Lower leg skin (tissue), 3 donors: Measurements from ENCODE around the gene GLIPR2.

Experiments
- CTCF ChIP-seq, 3 donors: fragments of 450-650 bp; IDR thresholded peaks; one replicate each; pipeline ENCODE4 v1.5.1; 2016; ENCODE audit warnings: antibody characterized with exemption in 3 of 3, mild to moderate bottlenecking in 3 of 3, moderate library complexity in 2 of 3
- POLR2A ChIP-seq, 2 donors: fragments of 450-650 bp; IDR thresholded peaks; one replicate each; pipeline ENCODE4 v1.6.1; 2016 to 2017; ENCODE audit warnings: antibody characterized with exemption in 2 of 2, mild to moderate bottlenecking in 1 of 2, moderate library complexity in 1 of 2

GRCh38 chr9:36102742-36103495 is 33.6 kb upstream of the GLIPR2 start:
- peak in 1 of 3 donors; percentile 55 for TF ChIP-seq CTCF (IDR thresholded peaks at IDR 0.05)
- no peak for TF ChIP-seq POLR2A (IDR thresholded peaks at IDR 0.05)
